ENCODE results near the gene ASB6.
"Not testable (repeated sequence)": the region's sequence is repeated elsewhere in the genome, so short reads cannot be mapped to it uniquely, and the experiment has no call there.

Gene ASB6

GRCh38 chr9:129604056-129604765, 37.7 kb downstream of the ASB6 start:
- no peak for DNase-seq

DNA sequence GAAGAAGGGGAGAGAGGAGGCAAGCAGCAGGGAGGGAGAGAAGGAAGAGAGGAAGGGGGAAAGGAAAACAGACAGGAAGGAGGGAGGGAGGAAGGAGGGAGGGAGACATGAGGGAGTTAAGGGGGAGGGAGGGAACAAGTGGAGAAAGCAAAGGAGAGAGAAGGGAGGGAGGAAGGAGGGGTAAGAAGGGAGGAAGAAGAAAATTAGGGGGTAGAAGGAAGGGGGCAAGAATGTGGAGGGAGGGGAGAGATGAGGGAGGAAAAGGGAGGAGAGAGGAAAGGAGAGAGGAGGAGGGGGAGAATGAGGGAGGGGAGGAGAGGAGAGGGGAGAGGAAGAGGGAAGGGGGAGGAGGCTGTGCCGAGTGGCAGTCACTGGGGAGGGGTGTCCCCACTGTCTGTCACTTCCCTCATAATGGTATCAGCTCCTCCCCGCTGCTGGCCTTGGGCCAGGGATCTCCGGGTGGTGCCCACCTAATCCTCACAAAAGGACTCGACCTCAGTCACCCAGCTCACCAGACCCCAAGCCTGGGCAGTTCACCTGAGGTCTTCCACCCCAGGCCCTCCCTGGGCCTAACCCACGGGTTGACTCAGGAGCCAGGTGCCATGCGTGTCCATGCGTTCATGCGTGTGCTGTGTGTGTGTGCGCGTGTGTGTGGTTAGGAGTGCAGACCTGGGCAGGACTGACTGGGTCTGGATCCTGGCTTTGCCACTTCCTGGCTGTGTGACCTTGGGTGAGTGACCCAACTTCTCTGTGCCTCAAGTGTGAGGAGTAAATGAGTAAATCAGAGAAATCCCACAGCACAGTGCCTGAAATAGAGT, 39.1 kb downstream of the ASB6 start:
- no peak for DNase-seq

DNA sequence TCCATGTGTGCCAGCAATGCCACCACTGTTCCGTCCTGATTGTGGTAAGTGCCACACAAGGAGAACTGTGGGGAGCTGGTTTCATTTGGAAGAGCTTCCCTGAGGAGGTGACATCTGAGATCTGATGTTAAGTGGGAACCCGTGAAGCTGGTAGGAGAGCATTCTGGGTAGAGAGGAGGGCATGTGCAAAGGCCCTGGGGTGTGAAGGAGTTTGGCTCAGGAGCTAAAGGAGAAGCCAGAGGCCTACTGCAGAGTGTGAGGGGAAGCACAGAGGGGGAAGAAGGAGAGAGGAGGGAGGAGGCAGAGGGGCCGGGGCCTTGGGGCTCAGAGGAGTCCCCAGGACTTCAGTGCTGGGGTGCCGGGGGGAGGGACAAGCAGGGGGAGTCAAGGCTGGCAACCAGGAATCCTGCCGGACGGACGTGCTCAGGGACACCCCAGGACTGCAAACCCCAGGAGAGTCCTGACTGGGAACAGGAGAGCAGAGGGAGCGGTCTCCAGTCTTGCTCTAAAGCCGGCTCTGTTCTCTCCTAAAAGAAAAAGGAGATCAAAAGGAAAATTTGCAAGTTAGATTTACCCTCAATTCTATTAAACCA, 40.8 kb downstream of the ASB6 start:
- no peak for DNase-seq

GRCh38 chr9:129598089-129598596, 43.8 kb downstream of the ASB6 start:
- no peak for DNase-seq

DNA sequence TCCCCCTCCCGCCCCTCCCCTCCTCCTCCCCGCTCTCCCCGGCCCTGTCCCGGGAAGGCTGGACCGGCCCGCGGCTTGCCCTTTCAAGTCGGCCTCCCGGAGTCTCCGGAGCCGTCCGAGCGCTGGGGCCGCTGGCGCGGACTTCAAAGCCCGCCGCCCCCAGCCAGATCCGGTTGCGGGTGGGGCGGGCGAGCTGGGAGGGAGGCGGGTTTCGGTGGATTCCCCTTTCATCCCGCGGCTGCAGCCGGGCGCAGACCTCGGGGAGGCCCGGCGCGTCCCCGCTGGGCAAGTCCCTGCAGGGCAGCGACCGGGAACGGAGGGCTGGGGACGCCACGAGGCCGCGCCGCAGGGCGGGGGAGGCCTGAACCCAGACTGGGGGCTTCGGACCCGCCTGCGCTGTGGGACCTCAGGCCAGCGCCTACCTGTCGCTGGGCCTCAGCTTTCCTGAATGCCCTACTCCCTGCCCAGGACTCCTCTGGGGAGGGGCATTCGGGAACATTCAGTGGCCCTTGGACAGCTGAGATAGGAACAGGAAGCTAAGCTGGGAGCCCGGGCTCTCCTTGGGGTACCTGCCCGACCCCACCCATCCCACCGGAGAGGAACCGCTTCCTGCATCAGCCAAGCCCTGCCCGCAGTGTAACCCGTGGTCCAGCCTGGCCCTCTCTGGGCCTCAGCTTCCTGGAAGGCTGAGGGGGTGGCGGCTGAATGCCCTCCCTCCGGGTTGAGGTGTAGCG, 44.4 kb downstream of the ASB6 start:
- no peak for DNase-seq

GRCh38 chr9:129596541-129597331, 45.2 kb downstream of the ASB6 start:
- no peak for DNase-seq

- DNase-seq = no peak
Observed at GRCh38 chr9:129595903-129596540, 45.9 kb downstream of the ASB6 start.

- no peak for DNase-seq
Observed at GRCh38 chr9:129595311-129595741, 46.6 kb downstream of the ASB6 start.

- no peak for DNase-seq
Observed at GRCh38 chr9:129594632-129595031, 47.3 kb downstream of the ASB6 start.

DNA sequence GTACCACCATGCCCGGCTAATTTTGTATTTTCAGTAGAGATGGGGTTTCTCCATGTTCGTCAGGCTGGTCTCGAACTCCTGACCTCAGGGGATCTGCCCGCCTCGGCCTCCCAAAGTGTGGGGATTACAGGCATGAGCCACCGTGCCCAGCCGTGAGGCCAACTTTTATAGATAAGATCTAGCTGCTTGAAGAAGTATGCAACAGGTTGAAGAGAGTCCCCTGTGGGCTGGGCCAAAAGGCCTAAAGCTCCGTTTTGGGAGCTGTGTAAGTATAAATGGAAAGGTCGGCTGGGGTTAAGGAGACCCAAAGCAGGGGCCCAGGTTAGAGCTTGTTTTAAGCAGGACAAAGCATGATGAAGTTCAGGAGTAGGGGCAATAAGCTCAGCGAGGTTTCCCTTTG, 49.2 kb downstream of the ASB6 start:
- not testable (repeated sequence) for DNase-seq

GRCh38 chr9:129591916-129592315, 50.0 kb downstream of the ASB6 start:
- no peak for DNase-seq

GRCh38 chr9:129590466-129590865, 51.5 kb downstream of the ASB6 start:
- no peak for DNase-seq

DNA sequence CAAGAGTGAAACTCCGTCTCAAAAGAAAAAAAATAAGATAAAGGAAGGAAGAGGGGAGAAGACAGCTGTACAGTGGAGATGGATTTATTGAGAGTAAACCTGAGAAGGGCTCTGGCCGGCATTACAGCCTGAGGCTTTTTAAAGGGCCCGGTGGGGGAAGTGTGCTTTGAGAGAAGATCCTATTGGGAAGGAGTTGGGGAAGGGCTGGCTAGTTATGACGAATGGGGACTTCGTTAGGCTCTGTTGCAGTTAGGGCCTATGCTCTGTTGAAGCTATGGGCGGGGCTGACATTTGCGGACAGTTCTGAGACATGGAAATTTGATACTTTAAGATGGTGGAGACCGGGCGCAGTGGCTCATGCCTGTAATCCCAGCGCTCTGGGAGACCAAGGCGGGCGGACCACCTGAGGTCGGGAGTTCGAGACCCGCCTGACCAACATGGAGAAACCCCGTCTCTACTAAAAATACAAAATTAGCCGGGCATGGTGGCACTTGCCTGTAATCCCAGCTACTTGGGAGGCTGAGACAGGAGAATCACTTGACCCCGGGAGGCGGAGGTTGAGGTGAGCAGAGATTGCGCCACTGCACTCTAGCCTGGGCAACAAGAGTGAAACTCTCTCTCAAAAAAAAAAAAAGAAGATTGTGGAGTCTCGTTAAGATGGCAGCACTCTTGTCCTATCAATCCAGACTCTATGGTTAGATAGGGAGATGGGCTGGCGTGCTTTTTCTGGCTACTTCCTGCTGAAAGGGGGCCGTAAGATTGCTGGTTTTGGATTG, 54.3 kb downstream of the ASB6 start:
- no peak for DNase-seq

DNA sequence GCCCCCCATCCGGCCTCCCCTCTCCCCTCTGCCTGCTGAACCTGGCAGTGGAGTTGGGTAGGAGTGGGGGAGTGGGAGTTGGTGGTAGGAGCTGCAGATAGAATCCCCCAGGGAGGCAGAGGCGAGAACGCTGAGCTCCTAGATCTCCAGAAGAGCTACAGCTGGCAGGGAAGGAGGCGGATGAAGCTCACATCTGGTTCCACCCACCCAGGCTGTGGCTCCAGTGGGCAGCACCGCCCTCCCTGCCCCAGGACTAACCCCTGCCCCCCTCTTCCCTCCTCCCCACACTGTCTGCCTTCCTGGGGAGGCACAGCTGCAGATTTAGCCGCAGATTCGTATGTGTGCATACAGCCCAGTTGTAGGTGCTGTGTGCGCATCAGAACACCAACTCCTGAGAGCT, 55.3 kb downstream of the ASB6 start:
- DNase-seq = no peak

DNA sequence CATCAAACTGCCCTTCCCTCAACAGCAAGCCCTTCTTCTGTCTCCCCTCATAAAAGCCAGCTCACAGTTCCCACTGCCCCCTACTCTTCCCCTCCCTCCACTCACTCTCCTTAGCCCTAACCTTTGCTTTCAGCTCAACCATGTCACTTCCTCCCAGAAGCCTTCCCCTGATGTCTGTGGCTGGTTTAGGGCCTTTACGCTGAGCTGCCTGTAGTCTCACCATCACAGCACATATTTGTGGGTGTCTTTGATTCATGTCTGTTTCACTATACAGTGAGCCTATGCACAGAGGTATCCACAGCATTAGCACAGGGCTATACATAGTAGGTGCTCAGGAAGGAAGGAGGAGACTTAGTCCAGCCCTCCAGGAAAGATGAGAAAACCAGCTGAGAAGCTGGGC, 55.7 kb downstream of the ASB6 start:
- no peak for DNase-seq

DNA sequence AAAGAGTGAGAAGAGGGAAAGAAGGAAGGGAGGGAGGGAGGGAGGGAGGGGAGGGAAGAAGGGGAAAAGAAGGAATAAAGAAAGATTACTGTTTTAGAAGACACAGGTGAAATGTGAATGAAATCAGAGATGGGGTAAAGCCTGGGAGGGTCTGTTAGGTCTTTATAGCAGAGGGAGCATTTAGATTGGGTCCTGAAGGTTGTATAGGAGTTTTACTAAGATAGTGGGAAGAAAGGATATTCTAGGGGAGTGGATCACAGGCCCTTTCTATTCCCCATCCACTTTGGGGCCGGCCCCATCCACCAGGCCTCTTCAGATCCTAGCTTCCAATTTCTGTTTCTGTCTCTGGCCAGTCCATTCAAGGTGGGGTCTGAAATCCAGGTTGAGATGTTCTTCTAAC, 56.6 kb downstream of the ASB6 start:
- DNase-seq = no peak

Measured in activated CD4-positive, CD25-positive, alpha-beta regulatory T cell (primary cell).